Naive thymus-derived CD4-positive, alpha-beta T cell (primary cell): ENCODE measurements around the gene ACOX3. TPM values are rescaled to one million over a fixed set of nuclear protein-coding genes. Genes with fewer than 3 reads are reported as not detected.

Experiments used
- ATAC-seq: fragments of 150-1000 bp; cut with Tn5 transposase; 2 replicates; pipeline ENCODE4 v1.10.0; 2021; ENCODE audit warnings: mild to moderate bottlenecking, moderate library complexity
- CTCF ChIA-PET: fragments of 350-600 bp; sonication (Branson Sonifier 250); formaldehyde crosslinking; loops from one replicate; lab custom pipeline; 2021; ENCODE audit warnings: antibody characterized with exemption; lab: Charles Lee
- POLR2A ChIA-PET: fragments of 350-600 bp; sonication (Branson Sonifier 250); formaldehyde crosslinking; loops from one replicate; lab custom pipeline; 2021; ENCODE audit warnings: antibody characterized with exemption, inconsistent platforms; lab: Charles Lee
- DNase-seq, 9 donors: peaks; one replicate each; pipeline versions ENCODE4 v3.0.0 to v3.0.0-alpha.2; 2020 to 2022; ENCODE audit warnings: mixed read lengths in 1 of 9
- H3K27ac ChIP-seq: one replicate; pipeline ENCODE4 v1.7.0; 2013; ENCODE audit warnings: mild to moderate bottlenecking, low read depth, low read length, moderate library complexity
- H3K27me3 ChIP-seq, 2 donors: one replicate each; pipeline ENCODE4 v1.7.0; 2013; ENCODE audit warnings: low read length in 2 of 2, mild to moderate bottlenecking in 2 of 2, moderate library complexity in 2 of 2; ENCODE audit not compliant: control insufficient read depth in 2 of 2, insufficient read depth in 2 of 2
- H3K36me3 ChIP-seq, 3 experiments: 1 replicate in 2 of 3; 2 replicates in 1 of 3; pipeline ENCODE4 v1.7.0; 2013; ENCODE audit warnings: low read length in 3 of 3, mild to moderate bottlenecking in 3 of 3, moderate library complexity in 1 of 3; ENCODE audit not compliant: insufficient read depth in 3 of 3, control insufficient read depth in 2 of 3
- H3K4me1 ChIP-seq, 2 donors: one replicate each; pipeline ENCODE4 v1.7.0; 2013; ENCODE audit warnings: low read length in 2 of 2, mild to moderate bottlenecking in 2 of 2, moderate library complexity in 1 of 2; ENCODE audit not compliant: control insufficient read depth in 2 of 2, insufficient read depth in 2 of 2
- H3K4me3 ChIP-seq: 2 replicates; pipeline ENCODE4 v1.7.0; 2013; ENCODE audit warnings: mild to moderate bottlenecking, low read length
- H3K9me3 ChIP-seq, 3 experiments: 1 replicate in 2 of 3; 2 replicates in 1 of 3; pipeline ENCODE4 v1.7.0; 2013; ENCODE audit warnings: low read length in 3 of 3; ENCODE audit not compliant: control insufficient read depth in 2 of 3
- H3K27ac Mint-ChIP-seq, 9 donors: one replicate each; pipeline ENCODE4 v1.8.0; 2020 to 2022; ENCODE audit warnings: mixed read lengths in 9 of 9, mild to moderate bottlenecking in 8 of 9, moderate library complexity in 5 of 9, inconsistent platforms in 2 of 9
- H3K27me3 Mint-ChIP-seq, 5 donors: one replicate each; pipeline ENCODE4 v1.8.0; 2021 to 2022; ENCODE audit warnings: mixed read lengths in 5 of 5, mild to moderate bottlenecking in 1 of 5
- H3K36me3 Mint-ChIP-seq, 5 donors: one replicate each; pipeline ENCODE4 v1.8.0; 2020 to 2022; ENCODE audit warnings: mixed read lengths in 5 of 5, mild to moderate bottlenecking in 3 of 5, inconsistent platforms in 1 of 5
- H3K4me1 Mint-ChIP-seq, 7 donors: one replicate each; pipeline ENCODE4 v1.8.0; 2020 to 2022; ENCODE audit warnings: mixed read lengths in 7 of 7, mild to moderate bottlenecking in 3 of 7, inconsistent platforms in 1 of 7
- H3K4me3 Mint-ChIP-seq, 10 donors: one replicate each; pipeline ENCODE4 v1.8.0; 2020 to 2022; ENCODE audit warnings: mild to moderate bottlenecking in 10 of 10, mixed read lengths in 10 of 10, moderate library complexity in 6 of 10, inconsistent platforms in 2 of 10
- H3K9me3 Mint-ChIP-seq, 11 donors: one replicate each; pipeline ENCODE4 v1.8.0; 2020 to 2022; ENCODE audit warnings: mixed read lengths in 11 of 11, mild to moderate bottlenecking in 4 of 11, inconsistent platforms in 1 of 11, moderate library complexity in 1 of 11
- intact Hi-C, 2 donors: fragments of 100-400 bp; cut with micrococcal nuclease; formaldehyde crosslinking; loops; one replicate each; pipeline ENCODE4 v1.15.1; 2023
- polyA plus RNA-seq, 2 donors: library from polyadenylated mRNA; unstranded; fragments of 300-500 nt; fragmentation: Illumina TruSeq; gene quantifications; one replicate each; pipeline ENCODE4 v1.2.3, GENCODE V29; 2021
- total RNA-seq, 6 experiments: library from RNA in 5 of 6; stranded (reverse) in 5 of 6; gene quantifications; 1 replicate in 5 of 6; 2 replicates in 1 of 6; pipeline ENCODE4 v1.2.3 and lab custom pipeline; 2021 to 2026

Gene ACOX3
- total and polyA plus RNA-seq, 7 experiments from 2014 or later, result 10.9 to 20.5 (median 16.1) TPM

- CTCF ChIA-PET, result no interaction called here
- no peak overlapping the region for H3K4me3 ChIP-seq
- H3K9me3 Mint-ChIP-seq, result no peaks in the 10 kb centered on the region
Measured at GRCh38 chr4:8345053-8345945, 95.2 kb downstream of the ACOX3 start.

GRCh38 chr4:8344377-8344776 lies 96.1 kb downstream of the ACOX3 start:
- Histone ChIP-seq H3K4me3 (no peak overlapping the region), H3K27ac (no peak overlapping the region), H3K9me3 (no peaks in the 10 kb centered on the region), H3K36me3 (no peaks in the 10 kb centered on the region), H3K4me1 (no peaks in the 10 kb centered on the region), H3K27me3 (no peaks in the 10 kb centered on the region)
- ChIA-PET POLR2A (no interaction called here), CTCF (interaction anchor here (0.6 kb wide), 2 partner anchors 77 to 204 kb away, joined by 3 read pairs; no protein-coding TSS in a partner anchor)
- H3K27me3 Mint-ChIP-seq, result peaks cover 0 to 23% (median 4%) of the 10 kb centered on the region in 5 donors
- no peaks in the 10 kb centered on the region for H3K9me3 Mint-ChIP-seq
- H3K4me3 Mint-ChIP-seq, result no peak overlapping the region
- intact Hi-C loops, result no loop called here
- ATAC-seq (no peak), DNase-seq (no peak)
- no peaks in the 10 kb centered on the region for H3K4me1 Mint-ChIP-seq
- no peak overlapping the region for H3K27ac Mint-ChIP-seq
- peaks cover 0 to 3% (median 0%) of the 10 kb centered on the region in 5 donors for H3K36me3 Mint-ChIP-seq

More at GRCh38 chr4:8345053-8345945, 95.2 kb downstream of the ACOX3 start:
- Mint-ChIP-seq H3K4me1 (no peaks in the 10 kb centered on the region), H3K27ac (no peak overlapping the region), H3K4me3 (no peak overlapping the region), H3K36me3 (peaks cover 0 to 3% (median 0%) of the 10 kb centered on the region in 5 donors), H3K27me3 (peaks cover 0 to 22% (median 5%) of the 10 kb centered on the region in 5 donors)
- Histone ChIP-seq H3K27me3 (no peaks in the 10 kb centered on the region), H3K36me3 (no peaks in the 10 kb centered on the region), H3K27ac (no peak overlapping the region), H3K9me3 (no peaks in the 10 kb centered on the region), H3K4me1 (no peaks in the 10 kb centered on the region)
- ATAC-seq (no peak), DNase-seq (no peak)
- POLR2A ChIA-PET, result no interaction called here
- intact Hi-C loops, result no loop called here

GRCh38 chr4:8343967-8344331 lies 96.6 kb downstream of the ACOX3 start:
- DNase-seq, result no peak
- Mint-ChIP-seq H3K4me1 (no peaks in the 10 kb centered on the region), H3K4me3 (no peak overlapping the region), H3K27ac (no peak overlapping the region), H3K27me3 (peaks cover 0 to 23% (median 4%) of the 10 kb centered on the region in 5 donors), H3K36me3 (peaks cover 0 to 3% (median 0%) of the 10 kb centered on the region in 5 donors), H3K9me3 (no peaks in the 10 kb centered on the region)
- intact Hi-C loops, result no loop called here
- no peaks in the 10 kb centered on the region for H3K27me3 ChIP-seq
- no peaks in the 10 kb centered on the region for H3K36me3 ChIP-seq
- H3K4me1 ChIP-seq, result no peaks in the 10 kb centered on the region
- POLR2A ChIA-PET, result no interaction called here
- no peak overlapping the region for H3K27ac ChIP-seq
- ATAC-seq, result no peak
- no peak overlapping the region for H3K4me3 ChIP-seq
- CTCF ChIA-PET, result interaction anchor here (0.6 kb wide), 2 partner anchors 77 to 203 kb away, joined by 3 read pairs; no protein-coding TSS in a partner anchor
- no peaks in the 10 kb centered on the region for H3K9me3 ChIP-seq

GRCh38 chr4:8343262-8343966 lies 97.1 kb downstream of the ACOX3 start:
- Mint-ChIP-seq H3K36me3 (peaks cover 0 to 3% (median 0%) of the 10 kb centered on the region in 5 donors), H3K27ac (no peak overlapping the region), H3K9me3 (peaks cover 0 to 3% (median 0%) of the 10 kb centered on the region in 11 donors), H3K27me3 (peaks cover 0 to 23% (median 4%) of the 10 kb centered on the region in 5 donors), H3K4me1 (no peaks in the 10 kb centered on the region), H3K4me3 (no peak overlapping the region)
- ATAC-seq (no peak), DNase-seq (no peak)
- no peak overlapping the region for H3K4me3 ChIP-seq
- no peaks in the 10 kb centered on the region for H3K9me3 ChIP-seq
- POLR2A ChIA-PET, result no interaction called here
- CTCF ChIA-PET, result interaction anchor here (0.6 kb wide), 1 partner anchor 203 kb away, joined by 3 read pairs; no protein-coding TSS in a partner anchor
- H3K36me3 ChIP-seq, result no peaks in the 10 kb centered on the region
- H3K4me1 ChIP-seq, result no peaks in the 10 kb centered on the region
- H3K27me3 ChIP-seq, result no peaks in the 10 kb centered on the region
- intact Hi-C loops, result no loop called here
- H3K27ac ChIP-seq, result no peak overlapping the region

GRCh38 chr4:8342651-8343261 lies 97.8 kb downstream of the ACOX3 start:
- Mint-ChIP-seq H3K36me3 (peaks cover 0 to 3% (median 0%) of the 10 kb centered on the region in 5 donors), H3K27me3 (peaks cover 0 to 23% (median 4%) of the 10 kb centered on the region in 5 donors), H3K9me3 (peaks cover 0 to 7% (median 0%) of the 10 kb centered on the region in 11 donors), H3K4me1 (no peaks in the 10 kb centered on the region), H3K4me3 (no peak overlapping the region), H3K27ac (no peak overlapping the region)
- DNase-seq (no peak), ATAC-seq (no peak)
- H3K27ac ChIP-seq, result no peak overlapping the region
- intact Hi-C loops, result no loop called here
- H3K4me3 ChIP-seq, result no peak overlapping the region
- no peaks in the 10 kb centered on the region for H3K9me3 ChIP-seq
- ChIA-PET CTCF (no interaction called here), POLR2A (no interaction called here)
- H3K4me1 ChIP-seq, result no peaks in the 10 kb centered on the region
- no peaks in the 10 kb centered on the region for H3K36me3 ChIP-seq
- H3K27me3 ChIP-seq, result no peaks in the 10 kb centered on the region

GRCh38 chr4:8341691-8342090 lies 98.8 kb downstream of the ACOX3 start:
- ChIA-PET CTCF (interaction anchor here (0.6 kb wide), 1 partner anchor 32 kb away, joined by 3 read pairs; no protein-coding TSS in a partner anchor), POLR2A (no interaction called here)
- Mint-ChIP-seq H3K4me1 (no peaks in the 10 kb centered on the region), H3K27me3 (peaks cover 0 to 23% (median 8%) of the 10 kb centered on the region in 5 donors), H3K9me3 (peaks cover 0 to 11% (median 3%) of the 10 kb centered on the region in 11 donors), H3K36me3 (peaks cover 0 to 3% (median 0%) of the 10 kb centered on the region in 5 donors), H3K27ac (no peak overlapping the region), H3K4me3 (no peak overlapping the region)
- no peak overlapping the region for H3K4me3 ChIP-seq
- no peak for DNase-seq
- H3K4me1 ChIP-seq, result no peaks in the 10 kb centered on the region
- intact Hi-C loops, result no loop called here
- no peaks in the 10 kb centered on the region for H3K9me3 ChIP-seq
- H3K36me3 ChIP-seq, result no peaks in the 10 kb centered on the region
- H3K27ac ChIP-seq, result no peak overlapping the region
- no peaks in the 10 kb centered on the region for H3K27me3 ChIP-seq
- no peak for ATAC-seq
